H1 (cell line): Measurements from ENCODE around the gene LYPD6B. TPM values are rescaled to one million over a fixed set of nuclear protein-coding genes. Genes with fewer than 3 reads are reported as not detected.

Experiments
- CTCF ChIA-PET: fragments of 300-600 bp; sonication (Branson Sonifier 250); formaldehyde crosslinking; loops from one replicate; lab custom pipeline; 2021; ENCODE audit not compliant: partially characterized antibody; lab: Charles Lee
- POLR2A ChIA-PET: fragments of 300-600 bp; sonication (Branson Sonifier 250); formaldehyde crosslinking; loops from one replicate; lab custom pipeline; 2021; ENCODE audit warnings: inconsistent platforms; ENCODE audit not compliant: partially characterized antibody; lab: Charles Lee
- DNase-seq, 2 experiments: peaks; one replicate each; pipeline versions ENCODE4 v3.0.0 to v3.0.0-alpha.2; 2010 to 2022; ENCODE audit warnings: low spot score in 2 of 2, low read depth in 1 of 2, mixed read lengths in 1 of 2
- FAIRE-seq: peaks from 2 replicates; lab custom pipeline; 2011; peaks lifted over from hg19 to GRCh38; lab: Jason Lieb, UNC
- H2AFZ ChIP-seq: 2 replicates; pipeline ENCODE4 v1.8.1; 2012; ENCODE audit warnings: low read length, inconsistent platforms
- H2AK5ac ChIP-seq: 2 replicates; pipeline ENCODE4 v1.6.1; 2013; ENCODE audit warnings: low read depth, low read length
- H2BK120ac ChIP-seq: replicated peaks from 2 replicates; pipeline ENCODE3; 2013; ENCODE audit warnings: low read depth, low read length, inconsistent platforms
- H2BK12ac ChIP-seq: 2 replicates; pipeline ENCODE4 v1.6.1; 2013; ENCODE audit warnings: low read depth, low read length
- H2BK15ac ChIP-seq: 2 replicates; pipeline ENCODE4 v1.6.1; 2013; ENCODE audit warnings: low read length
- H2BK20ac ChIP-seq: 2 replicates; pipeline ENCODE4 v1.6.1; 2013; ENCODE audit warnings: low read length
- H2BK5ac ChIP-seq: 2 replicates; pipeline ENCODE4 v1.6.1; 2013; ENCODE audit warnings: low read depth, low read length
- H3K14ac ChIP-seq: 2 replicates; pipeline ENCODE4 v1.6.1; 2013; ENCODE audit warnings: inconsistent platforms; ENCODE audit not compliant: insufficient read length
- H3K18ac ChIP-seq: 2 replicates; pipeline ENCODE4 v1.6.1; 2013; ENCODE audit warnings: low read length; ENCODE audit errors: extremely low read depth
- H3K23ac ChIP-seq: 2 replicates; pipeline ENCODE4 v1.6.1; 2013; ENCODE audit warnings: inconsistent platforms; ENCODE audit not compliant: insufficient read length
- H3K23me2 ChIP-seq: 2 replicates; pipeline ENCODE4 v1.6.1; 2013; ENCODE audit warnings: low read depth, low read length
- H3K27ac ChIP-seq: 2 replicates; pipeline ENCODE4 v1.6.1; 2011; ENCODE audit warnings: low read depth, low read length, inconsistent platforms
- H3K27me3 ChIP-seq, 4 experiments: replicated peaks in 1 of 4; 1 replicate in 1 of 4; 2 replicates in 3 of 4; pipeline versions ENCODE4 v1.6.1 to v1.8.1; 2011 to 2013; ENCODE audit warnings: low read length in 3 of 4, mild to moderate bottlenecking in 3 of 4, inconsistent platforms in 2 of 4, mixed read lengths in 2 of 4, moderate library complexity in 1 of 4; ENCODE audit not compliant: control insufficient read depth in 3 of 4, insufficient read depth in 3 of 4; ENCODE audit errors: extremely low read depth in 1 of 4
- H3K36me3 ChIP-seq, 4 experiments: 2 replicates each; pipeline versions ENCODE4 v1.6.1 to v1.8.1; 2011 to 2013; ENCODE audit warnings: mild to moderate bottlenecking in 4 of 4, low read length in 3 of 4, moderate library complexity in 2 of 4, control low read depth in 1 of 4, inconsistent platforms in 1 of 4; ENCODE audit not compliant: insufficient read depth in 4 of 4, control insufficient read depth in 2 of 4
- H3K4ac ChIP-seq: replicated peaks from 2 replicates; pipeline ENCODE3; 2013; ENCODE audit warnings: low read length, low read depth, mixed read lengths, inconsistent platforms; ENCODE audit not compliant: insufficient read length
- H3K4me1 ChIP-seq, 4 experiments: replicated peaks in 1 of 4; 1 replicate in 1 of 4; 2 replicates in 3 of 4; pipeline versions ENCODE4 v1.6.1 to v1.8.1; 2011 to 2013; ENCODE audit warnings: low read length in 3 of 4, inconsistent platforms in 2 of 4, mixed read lengths in 1 of 4; ENCODE audit not compliant: insufficient read depth in 4 of 4, control insufficient read depth in 3 of 4
- H3K4me2 ChIP-seq, 2 experiments: 2 replicates each; pipeline versions ENCODE4 v1.6.1 to v1.8.1; 2011 to 2013; ENCODE audit warnings: low read depth in 2 of 2, low read length in 2 of 2, control low read depth in 1 of 2, inconsistent platforms in 1 of 2, mild to moderate bottlenecking in 1 of 2; ENCODE audit not compliant: insufficient read depth in 1 of 2
- H3K4me3 ChIP-seq, 4 experiments: fragments of 200-600, 300-600 bp in 1 of 4; sonication (generic), shearing (Covaris generic), sonication (Bioruptor Twin) in 1 of 4; 2 replicates each; pipeline versions ENCODE4 v1.5.1 to v1.8.1; 2011 to 2016; ENCODE audit warnings: low read length in 4 of 4, low read depth in 3 of 4, control low read depth in 2 of 4, inconsistent platforms in 2 of 4, mild to moderate bottlenecking in 2 of 4, mixed read lengths in 1 of 4, moderate library complexity in 1 of 4; ENCODE audit not compliant: insufficient read depth in 2 of 4; ENCODE audit errors: extremely low read depth in 1 of 4
- H3K56ac ChIP-seq: replicated peaks from 2 replicates; pipeline ENCODE3; 2013; ENCODE audit warnings: low read depth, mild to moderate bottlenecking, mixed read lengths, low read length, inconsistent platforms; ENCODE audit not compliant: insufficient read length
- H3K79me1 ChIP-seq: 2 replicates; pipeline ENCODE4 v1.6.1; 2013; ENCODE audit warnings: low read depth, low read length, control low read depth
- H3K79me2 ChIP-seq, 2 experiments: 2 replicates each; pipeline versions ENCODE4 v1.6.1 to v1.8.1; 2012 to 2013; ENCODE audit warnings: low read length in 2 of 2, mild to moderate bottlenecking in 2 of 2, inconsistent platforms in 1 of 2; ENCODE audit not compliant: insufficient read depth in 2 of 2, control insufficient read depth in 1 of 2
- H3K9ac ChIP-seq, 4 experiments: replicated peaks in 1 of 4; 1 replicate in 1 of 4; 2 replicates in 3 of 4; pipeline versions ENCODE4 v1.6.1 to v1.8.1; 2011 to 2013; ENCODE audit warnings: low read depth in 3 of 4, low read length in 3 of 4, control low read depth in 2 of 4, mild to moderate bottlenecking in 2 of 4, moderate library complexity in 2 of 4, inconsistent platforms in 1 of 4; ENCODE audit errors: extremely low read depth in 1 of 4
- H3K9me3 ChIP-seq, 2 experiments: 2 replicates each; pipeline versions ENCODE4 v1.6.1 to v1.8.1; 2012 to 2013; ENCODE audit warnings: mild to moderate bottlenecking in 2 of 2, moderate library complexity in 2 of 2, control low read depth in 1 of 2, inconsistent platforms in 1 of 2, low read depth in 1 of 2, low read length in 1 of 2, mixed read lengths in 1 of 2; ENCODE audit not compliant: insufficient read depth in 2 of 2
- H4K20me1 ChIP-seq, 2 experiments: replicated peaks in 1 of 2; 2 replicates each; pipeline versions ENCODE3 to v1.8.1; 2011 to 2013; ENCODE audit warnings: inconsistent platforms in 2 of 2, low read length in 2 of 2, mild to moderate bottlenecking in 1 of 2; ENCODE audit not compliant: insufficient read depth in 2 of 2, control insufficient read depth in 1 of 2
- H4K5ac ChIP-seq: 2 replicates; pipeline ENCODE4 v1.6.1; 2013; ENCODE audit warnings: low read length, low read depth, mixed read lengths, inconsistent platforms; ENCODE audit not compliant: insufficient read length
- H4K8ac ChIP-seq: 2 replicates; pipeline ENCODE4 v1.8.0; 2013; ENCODE audit warnings: mild to moderate bottlenecking, moderate library complexity, low read length, inconsistent platforms; ENCODE audit not compliant: insufficient read depth; ENCODE audit errors: extremely low read depth
- H4K91ac ChIP-seq: replicated peaks from 2 replicates; pipeline ENCODE3; 2013; ENCODE audit warnings: low read length, mixed read lengths, inconsistent platforms; ENCODE audit not compliant: insufficient read length
- CBX5 ChIP-seq: fragments of 300-800, 300-1000 bp; sonication (generic); IDR thresholded peaks from 2 replicates; pipeline ENCODE4 v1.7.1; 2016; ENCODE audit warnings: antibody characterized with exemption, low read length, low read depth
- CTCF ChIP-seq, 3 experiments: IDR thresholded peaks; 1 replicate in 2 of 3; 2 replicates in 1 of 3; pipeline versions ENCODE4 v1.5.1 to v1.6.1; 2011; ENCODE audit warnings: low read length in 3 of 3, mild to moderate bottlenecking in 3 of 3, inconsistent platforms in 2 of 3, low read depth in 1 of 3, moderate library complexity in 1 of 3; ENCODE audit not compliant: insufficient read depth in 1 of 3; ENCODE audit errors: control extremely low read depth in 1 of 3
- JUN ChIP-seq: IDR thresholded peaks from 2 replicates; pipeline ENCODE4 v1.6.1; 2011; ENCODE audit warnings: low read depth, mild to moderate bottlenecking, improper control_type of control experiment, low read length
- POLR2AphosphoS5 ChIP-seq: IDR thresholded peaks from 2 replicates; pipeline ENCODE4 v1.6.1; 2011; ENCODE audit warnings: low read depth, low read length
- RBBP5 ChIP-seq: IDR thresholded peaks from 2 replicates; pipeline ENCODE4 v1.7.1; 2012; ENCODE audit warnings: low read depth, mild to moderate bottlenecking, inconsistent platforms, low read length, moderate library complexity, borderline replicate concordance
- RFX5 ChIP-seq: IDR thresholded peaks from 2 replicates; pipeline ENCODE4 v1.6.1; 2011; ENCODE audit warnings: low read depth, low read length, improper control_type of control experiment, borderline replicate concordance
- SP4 ChIP-seq: IDR thresholded peaks from 2 replicates; pipeline ENCODE4 v1.6.1; 2012; ENCODE audit warnings: low read length, inconsistent platforms
- TAF1 ChIP-seq: IDR thresholded peaks from 2 replicates; pipeline ENCODE4 v1.6.1; 2011; ENCODE audit warnings: mild to moderate bottlenecking, low read depth, low read length
- TEAD4 ChIP-seq: IDR thresholded peaks from 2 replicates; pipeline ENCODE4 v1.6.1; 2012; ENCODE audit warnings: low read depth, low read length, inconsistent platforms, mixed read lengths
- WGBS, 2 experiments: shearing (Covaris generic) in 1 of 2; methylation state at CpG; one replicate each; pipeline versions ENCODE4 v1.1.6 to v1.1.7; 2013 to 2015; ENCODE audit warnings: low lambda C conversion rate in 2 of 2, mixed read lengths in 2 of 2, inconsistent platforms in 1 of 2, low coverage in 1 of 2, missing lambda C conversion rate in 1 of 2; ENCODE audit not compliant: insufficient replicate concordance in 2 of 2, insufficient coverage in 1 of 2, insufficient read length in 1 of 2; ENCODE audit errors: extremely low coverage in 1 of 2, missing lambda C conversion rate in 1 of 2; 5-methylcytosine and 5-hydroxymethylcytosine counted together
- polyA plus RNA-seq, 7 experiments: library from polyadenylated mRNA; depleted of rRNA in 3 of 7; stranded (reverse) in 5 of 7; unstranded in 2 of 7; fragments of >200 nt in 5 of 7; fragments of 200-250 nt in 2 of 7; gene quantifications; 1 replicate in 5 of 7; 2 replicates in 1 of 7; 4 replicates in 1 of 7; pipeline versions ENCODE4 v1.2.1 to v1.2.3, GENCODE V29; 2011 to 2013; ENCODE audit warnings: missing spikeins in 2 of 7, mixed read lengths in 2 of 7
- total RNA-seq: library from RNA; stranded (reverse); fragmentation: NEBNext Ultra II Directional; extraction: Animal tissue kit (Norgen Biotek cat#: 25700); gene quantifications from 2 replicates; pipeline ENCODE4 v1.2.1, GENCODE V29; 2021

The LYPD6B gene
- total and polyA plus RNA-seq, 2 of the 8 experiments (the other 6 are each of a cell fraction or from before 2014, with no cell fraction given), result 2.2 to 3.5 TPM

GRCh38 chr2:149160195-149160594 lies 121.7 kb downstream of the LYPD6B start:
- Histone ChIP-seq H3K4me3 (no peak overlapping the region), H3K4ac (no peak overlapping the region), H3K14ac (no peak overlapping the region), H3K18ac (no peak overlapping the region), H3K79me1 (no peaks in the 10 kb centered on the region), H2BK120ac (no peak overlapping the region), H4K5ac (no peak overlapping the region), H3K4me1 (peaks cover 0 to 9% (median 0%) of the 10 kb centered on the region in 4 experiments; a peak in 2 of 7 replicates), H2BK15ac (no peak overlapping the region), H3K9ac (no peak overlapping the region), H4K8ac (no peak overlapping the region), H2BK12ac (no peak overlapping the region), H3K27me3 (no peaks in the 10 kb centered on the region), H2BK20ac (no peak overlapping the region), H3K4me2 (no peak overlapping the region), H3K27ac (no peak overlapping the region), H3K56ac (no peak overlapping the region), H3K23me2 (no peaks in the 10 kb centered on the region), H3K36me3 (no peaks in the 10 kb centered on the region), H2AK5ac (no peak overlapping the region), H4K20me1 (no peaks in the 10 kb centered on the region), H2AFZ (no peak overlapping the region), H2BK5ac (no peak overlapping the region), H3K79me2 (no peaks in the 10 kb centered on the region), H3K23ac (no peak overlapping the region), H3K9me3 (no peaks in the 10 kb centered on the region), H4K91ac (no peak overlapping the region)
- ChIA-PET CTCF (interaction anchor here (1.0 to 1.3 kb wide), 2 partner anchors 73 to 86 kb away, joined by 3 read pairs; no protein-coding TSS in a partner anchor), POLR2A (interaction anchor here (0.7 kb wide), 2 partner anchors 151 to 187 kb away, joined by 3 to 4 read pairs; no protein-coding TSS in a partner anchor)
- TF ChIP-seq RFX5, result no peak
- no peak for TF ChIP-seq CTCF (IDR thresholded peaks at IDR 0.05; ENCODE audit: control extremely low read depth in 1 of 3, insufficient read depth in 1 of 3, low read depth in 1 of 3, low read length in 3 of 3)
- TF ChIP-seq TAF1, result no peak
- TF ChIP-seq POLR2AphosphoS5, result no peak
- TF ChIP-seq SP4, result no peak
- no peak for TF ChIP-seq TEAD4
- no peak for TF ChIP-seq CBX5
- TF ChIP-seq RBBP5, result no peak
- no peak for TF ChIP-seq JUN
- DNase-seq (no peak), FAIRE-seq (no peak)
- WGBS, 2 experiments, result 82% methylated on average over 2 of the region's 2 CpGs; no CpG with 5 or more reads in 1 of the 2 experiments
